K562 (cell line): ENCODE results near the gene UBE3B.

ENCODE experiments used
- HDGF ChIP-seq: fragments of 450-650 bp; IDR thresholded peaks from 2 replicates; pipeline ENCODE4 v1.6.1; 2016
- NR3C1 ChIP-seq: sonication (generic); formaldehyde crosslinking; IDR thresholded peaks from 2 replicates; pipeline ENCODE4 v1.8.1; 2022; ENCODE audit warnings: missing genetic modification reagents
- RREB1 ChIP-seq: fragments of 250-450 bp; sonication (Bioruptor Pico); IDR thresholded peaks from 2 replicates; pipeline ENCODE4 v1.4.0; 2020
- ZBTB34 ChIP-seq: fragments of 250-450 bp; sonication (Bioruptor Pico); IDR thresholded peaks from 2 replicates; pipeline ENCODE4 v1.8.0; 2021; ENCODE audit warnings: mild to moderate bottlenecking, moderate library complexity
- TF ChIP-seq, protein P1 (sequence below): sonication (generic); formaldehyde crosslinking; IDR thresholded peaks from 2 replicates; pipeline ENCODE4 v1.8.1; 2022; ENCODE audit warnings: missing genetic modification reagents
- TF ChIP-seq, protein P2 (sequence below), 3 experiments: IDR thresholded peaks in 2 of 3; conservative IDR thresholded peaks in 1 of 3; 2 replicates each; pipeline ENCODE4 v1.5.1; 2011 to 2012; ENCODE audit warnings: low read length in 3 of 3, mild to moderate bottlenecking in 3 of 3, control low read depth in 2 of 3, improper control_type of control experiment in 1 of 3, inconsistent platforms in 1 of 3, low read depth in 1 of 3, mixed read lengths in 1 of 3, moderate library complexity in 1 of 3; ENCODE audit not compliant: insufficient read depth in 2 of 3
- TF ChIP-seq, protein P3 (sequence below), 2 experiments: fragments of 200-800 bp in 1 of 2; sonication (Bioruptor generic) in 1 of 2; sonication (generic) in 1 of 2; formaldehyde crosslinking in 1 of 2; IDR thresholded peaks in 1 of 2; conservative IDR thresholded peaks in 1 of 2; 2 replicates each; pipeline versions ENCODE4 v1.5.0 to v1.6.1; 2016 to 2020; ENCODE audit warnings: missing compliant biosample characterization in 1 of 2, missing genetic modification characterization in 1 of 2, missing genetic modification reagents in 1 of 2
- TF ChIP-seq, protein P4 (sequence below), 3 experiments: fragments of 200-800 bp in 1 of 3; fragments of 250-450 bp in 1 of 3; fragments of 450-650 bp in 1 of 3; sonication (Bioruptor Pico) in 1 of 3; sonication (Bioruptor generic) in 1 of 3; formaldehyde crosslinking in 1 of 3; IDR thresholded peaks; 2 replicates each; pipeline versions ENCODE4 v1.6.1 to v1.8.0; 2016 to 2022; ENCODE audit warnings: mild to moderate bottlenecking in 2 of 3, missing genetic modification characterization in 2 of 3, missing compliant biosample characterization in 1 of 3, moderate library complexity in 1 of 3

- TF ChIP-seq HDGF: no peak
- TF ChIP-seq, protein P1, sequence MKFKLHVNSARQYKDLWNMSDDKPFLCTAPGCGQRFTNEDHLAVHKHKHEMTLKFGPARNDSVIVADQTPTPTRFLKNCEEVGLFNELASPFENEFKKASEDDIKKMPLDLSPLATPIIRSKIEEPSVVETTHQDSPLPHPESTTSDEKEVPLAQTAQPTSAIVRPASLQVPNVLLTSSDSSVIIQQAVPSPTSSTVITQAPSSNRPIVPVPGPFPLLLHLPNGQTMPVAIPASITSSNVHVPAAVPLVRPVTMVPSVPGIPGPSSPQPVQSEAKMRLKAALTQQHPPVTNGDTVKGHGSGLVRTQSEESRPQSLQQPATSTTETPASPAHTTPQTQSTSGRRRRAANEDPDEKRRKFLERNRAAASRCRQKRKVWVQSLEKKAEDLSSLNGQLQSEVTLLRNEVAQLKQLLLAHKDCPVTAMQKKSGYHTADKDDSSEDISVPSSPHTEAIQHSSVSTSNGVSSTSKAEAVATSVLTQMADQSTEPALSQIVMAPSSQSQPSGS (CRISPR knock-in tag): no peak
- no peak for TF ChIP-seq ZBTB34 (CRISPR knock-in tag)
- TF ChIP-seq, protein P2, sequence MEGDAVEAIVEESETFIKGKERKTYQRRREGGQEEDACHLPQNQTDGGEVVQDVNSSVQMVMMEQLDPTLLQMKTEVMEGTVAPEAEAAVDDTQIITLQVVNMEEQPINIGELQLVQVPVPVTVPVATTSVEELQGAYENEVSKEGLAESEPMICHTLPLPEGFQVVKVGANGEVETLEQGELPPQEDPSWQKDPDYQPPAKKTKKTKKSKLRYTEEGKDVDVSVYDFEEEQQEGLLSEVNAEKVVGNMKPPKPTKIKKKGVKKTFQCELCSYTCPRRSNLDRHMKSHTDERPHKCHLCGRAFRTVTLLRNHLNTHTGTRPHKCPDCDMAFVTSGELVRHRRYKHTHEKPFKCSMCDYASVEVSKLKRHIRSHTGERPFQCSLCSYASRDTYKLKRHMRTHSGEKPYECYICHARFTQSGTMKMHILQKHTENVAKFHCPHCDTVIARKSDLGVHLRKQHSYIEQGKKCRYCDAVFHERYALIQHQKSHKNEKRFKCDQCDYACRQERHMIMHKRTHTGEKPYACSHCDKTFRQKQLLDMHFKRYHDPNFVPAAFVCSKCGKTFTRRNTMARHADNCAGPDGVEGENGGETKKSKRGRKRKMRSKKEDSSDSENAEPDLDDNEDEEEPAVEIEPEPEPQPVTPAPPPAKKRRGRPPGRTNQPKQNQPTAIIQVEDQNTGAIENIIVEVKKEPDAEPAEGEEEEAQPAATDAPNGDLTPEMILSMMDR (IDR thresholded peaks at IDR 0.05 in 2 of 3, conservative IDR thresholded peaks at IDR 0.05 in 1 of 3; ENCODE audit: insufficient read depth in 2 of 3, low read depth in 1 of 3, low read length in 3 of 3): no peak
- TF ChIP-seq, protein P3, sequence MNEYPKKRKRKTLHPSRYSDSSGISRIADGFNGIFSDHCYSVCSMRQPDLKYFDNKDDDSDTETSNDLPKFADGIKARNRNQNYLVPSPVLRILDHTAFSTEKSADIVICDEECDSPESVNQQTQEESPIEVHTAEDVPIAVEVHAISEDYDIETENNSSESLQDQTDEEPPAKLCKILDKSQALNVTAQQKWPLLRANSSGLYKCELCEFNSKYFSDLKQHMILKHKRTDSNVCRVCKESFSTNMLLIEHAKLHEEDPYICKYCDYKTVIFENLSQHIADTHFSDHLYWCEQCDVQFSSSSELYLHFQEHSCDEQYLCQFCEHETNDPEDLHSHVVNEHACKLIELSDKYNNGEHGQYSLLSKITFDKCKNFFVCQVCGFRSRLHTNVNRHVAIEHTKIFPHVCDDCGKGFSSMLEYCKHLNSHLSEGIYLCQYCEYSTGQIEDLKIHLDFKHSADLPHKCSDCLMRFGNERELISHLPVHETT (CRISPR knock-in tag; conservative IDR thresholded peaks at IDR 0.05 in 1 of 2, IDR thresholded peaks at IDR 0.05 in 1 of 2): no peak
- TF ChIP-seq, protein P4, sequence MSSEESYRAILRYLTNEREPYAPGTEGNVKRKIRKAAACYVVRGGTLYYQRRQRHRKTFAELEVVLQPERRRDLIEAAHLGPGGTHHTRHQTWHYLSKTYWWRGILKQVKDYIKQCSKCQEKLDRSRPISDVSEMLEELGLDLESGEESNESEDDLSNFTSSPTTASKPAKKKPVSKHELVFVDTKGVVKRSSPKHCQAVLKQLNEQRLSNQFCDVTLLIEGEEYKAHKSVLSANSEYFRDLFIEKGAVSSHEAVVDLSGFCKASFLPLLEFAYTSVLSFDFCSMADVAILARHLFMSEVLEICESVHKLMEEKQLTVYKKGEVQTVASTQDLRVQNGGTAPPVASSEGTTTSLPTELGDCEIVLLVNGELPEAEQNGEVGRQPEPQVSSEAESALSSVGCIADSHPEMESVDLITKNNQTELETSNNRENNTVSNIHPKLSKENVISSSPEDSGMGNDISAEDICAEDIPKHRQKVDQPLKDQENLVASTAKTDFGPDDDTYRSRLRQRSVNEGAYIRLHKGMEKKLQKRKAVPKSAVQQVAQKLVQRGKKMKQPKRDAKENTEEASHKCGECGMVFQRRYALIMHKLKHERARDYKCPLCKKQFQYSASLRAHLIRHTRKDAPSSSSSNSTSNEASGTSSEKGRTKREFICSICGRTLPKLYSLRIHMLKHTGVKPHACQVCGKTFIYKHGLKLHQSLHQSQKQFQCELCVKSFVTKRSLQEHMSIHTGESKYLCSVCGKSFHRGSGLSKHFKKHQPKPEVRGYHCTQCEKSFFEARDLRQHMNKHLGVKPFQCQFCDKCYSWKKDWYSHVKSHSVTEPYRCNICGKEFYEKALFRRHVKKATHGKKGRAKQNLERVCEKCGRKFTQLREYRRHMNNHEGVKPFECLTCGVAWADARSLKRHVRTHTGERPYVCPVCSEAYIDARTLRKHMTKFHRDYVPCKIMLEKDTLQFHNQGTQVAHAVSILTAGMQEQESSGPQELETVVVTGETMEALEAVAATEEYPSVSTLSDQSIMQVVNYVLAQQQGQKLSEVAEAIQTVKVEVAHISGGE (CRISPR knock-in tag; IDR thresholded peaks at IDR 0.05): no peak
- TF ChIP-seq RREB1 (CRISPR knock-in tag): no peak
- TF ChIP-seq NR3C1 (CRISPR knock-in tag): no peak
Measured at GRCh38 chr12:109455706-109456105, 21.7 kb upstream of the UBE3B start.
